Liver (tissue), 9 donors: Measurements from ENCODE around the gene SORCS2. TPM values are rescaled to one million over a fixed set of nuclear protein-coding genes. Genes with fewer than 3 reads are reported as not detected.

Experiments used
- DNase-seq: peaks from one replicate; pipeline ENCODE4 v3.0.0-alpha.2; 2017; ENCODE audit warnings: low spot score
- H3K27ac ChIP-seq, 2 donors: one replicate each; pipeline ENCODE4 v1.7.0; 2013; ENCODE audit warnings: inconsistent platforms in 2 of 2, low read length in 2 of 2, control low read depth in 1 of 2, low read depth in 1 of 2, mild to moderate bottlenecking in 1 of 2
- H3K27me3 ChIP-seq, 4 donors: one replicate each; pipeline versions ENCODE4 v1.6.1 to v1.7.0; 2013; ENCODE audit warnings: low read length in 3 of 4, inconsistent platforms in 1 of 4, mild to moderate bottlenecking in 1 of 4, moderate library complexity in 1 of 4; ENCODE audit not compliant: control insufficient read depth in 4 of 4, insufficient read depth in 4 of 4
- H3K36me3 ChIP-seq, 4 donors: one replicate each; pipeline versions ENCODE4 v1.6.1 to v1.7.0; 2013; ENCODE audit warnings: low read length in 3 of 4, mild to moderate bottlenecking in 3 of 4, low read depth in 1 of 4, moderate library complexity in 1 of 4; ENCODE audit not compliant: control insufficient read depth in 4 of 4, insufficient read depth in 3 of 4
- H3K4me1 ChIP-seq, 4 donors: one replicate each; pipeline versions ENCODE4 v1.6.1 to v1.7.0; 2013; ENCODE audit warnings: low read length in 3 of 4, mild to moderate bottlenecking in 3 of 4, moderate library complexity in 1 of 4; ENCODE audit not compliant: control insufficient read depth in 4 of 4, insufficient read depth in 4 of 4
- H3K4me3 ChIP-seq, 3 donors: one replicate each; pipeline versions ENCODE4 v1.6.1 to v1.7.0; 2013; ENCODE audit warnings: low read length in 3 of 3, control low read depth in 1 of 3, low read depth in 1 of 3, mild to moderate bottlenecking in 1 of 3
- H3K9ac ChIP-seq, 2 donors: one replicate each; pipeline ENCODE4 v1.7.0; 2013; ENCODE audit warnings: low read length in 2 of 2, mild to moderate bottlenecking in 2 of 2, moderate library complexity in 2 of 2, control low read depth in 1 of 2, low read depth in 1 of 2
- H3K9me3 ChIP-seq, 4 donors: one replicate each; pipeline versions ENCODE4 v1.6.1 to v1.7.0; 2013; ENCODE audit warnings: low read length in 3 of 4; ENCODE audit not compliant: control insufficient read depth in 4 of 4
- CTCF ChIP-seq: fragments of 150-350 bp; IDR thresholded peaks from 2 replicates; pipeline ENCODE4 v1.5.1; 2017; ENCODE audit warnings: improper control_type of control experiment, low read depth, low read length; ENCODE audit not compliant: missing input control
- EGR1 ChIP-seq, 2 donors: IDR thresholded peaks; 2 replicates each; pipeline ENCODE4 v1.6.1; 2016 to 2018; ENCODE audit warnings: antibody characterized with exemption in 2 of 2, low read depth in 2 of 2
- FOXA1 ChIP-seq: IDR thresholded peaks from 2 replicates; pipeline ENCODE4 v1.6.1; 2016; ENCODE audit warnings: antibody characterized with exemption
- FOXA2 ChIP-seq: IDR thresholded peaks from 2 replicates; pipeline ENCODE4 v1.6.1; 2016; ENCODE audit warnings: antibody characterized with exemption
- GABPA ChIP-seq, 2 donors: IDR thresholded peaks in 1 of 2; conservative IDR thresholded peaks in 1 of 2; 2 replicates each; pipeline ENCODE4 v1.6.1; 2016; ENCODE audit warnings: antibody characterized with exemption in 2 of 2, mild to moderate bottlenecking in 1 of 2, moderate library complexity in 1 of 2
- HNF4A ChIP-seq, 2 donors: conservative IDR thresholded peaks; 2 replicates each; pipeline ENCODE4 v1.6.1; 2016; ENCODE audit warnings: antibody characterized with exemption in 2 of 2, mild to moderate bottlenecking in 2 of 2
- HNF4G ChIP-seq: IDR thresholded peaks from 2 replicates; pipeline ENCODE4 v1.6.1; 2016; ENCODE audit warnings: antibody characterized with exemption
- JUND ChIP-seq, 2 donors: IDR thresholded peaks; 2 replicates each; pipeline ENCODE4 v1.6.1; 2016; ENCODE audit warnings: antibody characterized with exemption in 2 of 2
- MAX ChIP-seq: IDR thresholded peaks from 2 replicates; pipeline ENCODE4 v1.6.1; 2016; ENCODE audit warnings: antibody characterized with exemption
- NR2F2 ChIP-seq: IDR thresholded peaks from 2 replicates; pipeline ENCODE4 v1.6.1; 2016; ENCODE audit warnings: antibody characterized with exemption
- RAD21 ChIP-seq, 2 donors: IDR thresholded peaks; 2 replicates each; pipeline ENCODE4 v1.6.1; 2016; ENCODE audit warnings: antibody characterized with exemption in 2 of 2, mild to moderate bottlenecking in 2 of 2
- RXRA ChIP-seq, 2 donors: IDR thresholded peaks; 2 replicates each; pipeline ENCODE4 v1.6.1; 2017 to 2018; ENCODE audit warnings: antibody characterized with exemption in 2 of 2, mild to moderate bottlenecking in 1 of 2
- SP1 ChIP-seq: IDR thresholded peaks from 2 replicates; pipeline ENCODE4 v1.6.1; 2018; ENCODE audit warnings: antibody characterized with exemption, mild to moderate bottlenecking
- YY1 ChIP-seq: IDR thresholded peaks from 2 replicates; pipeline ENCODE4 v1.6.1; 2016; ENCODE audit warnings: antibody characterized with exemption, mild to moderate bottlenecking
- WGBS: extraction: QIAGEN DNeasy Blood & Tissue Kit; methylation state at CpG from one replicate; pipeline ENCODE4 v1.1.7; 2013; 5-methylcytosine and 5-hydroxymethylcytosine counted together
- polyA plus RNA-seq, 2 donors: library from polyadenylated mRNA; stranded (reverse) in 1 of 2; unstranded in 1 of 2; fragments of 200-250 nt in 1 of 2; fragments of >200 nt in 1 of 2; fragmentation: Nextera tagmentation in 1 of 2; extraction: Ambion mirVana in 1 of 2; gene quantifications; one replicate each; pipeline versions ENCODE4 v1.2.1 to v1.2.3, GENCODE V29; 2013 to 2015
- total RNA-seq, 2 donors: library from RNA; depleted of rRNA; stranded (reverse); fragments of >200 nt; gene quantifications; one replicate each; pipeline ENCODE4 v1.2.3, GENCODE V29; 2014
- TF ChIP-seq, protein P1 (sequence below): IDR thresholded peaks from 2 replicates; pipeline ENCODE4 v1.6.1; 2016; ENCODE audit warnings: antibody characterized with exemption
- TF ChIP-seq, protein P2 (sequence below): IDR thresholded peaks from 2 replicates; pipeline ENCODE4 v1.6.1; 2016; ENCODE audit warnings: antibody characterized with exemption, mild to moderate bottlenecking
- donor health status: healthy.
- donor health status: healthy.
- donor health status: healthy.
- donor health status: healthy.
- donor health status: healthy.

The SORCS2 gene
- total RNA-seq = 1 to 10 TPM; 1.3 to 1.4 TPM
- under 1 TPM; 0.10 to 0.50 TPM for polyA plus RNA-seq

DNA sequence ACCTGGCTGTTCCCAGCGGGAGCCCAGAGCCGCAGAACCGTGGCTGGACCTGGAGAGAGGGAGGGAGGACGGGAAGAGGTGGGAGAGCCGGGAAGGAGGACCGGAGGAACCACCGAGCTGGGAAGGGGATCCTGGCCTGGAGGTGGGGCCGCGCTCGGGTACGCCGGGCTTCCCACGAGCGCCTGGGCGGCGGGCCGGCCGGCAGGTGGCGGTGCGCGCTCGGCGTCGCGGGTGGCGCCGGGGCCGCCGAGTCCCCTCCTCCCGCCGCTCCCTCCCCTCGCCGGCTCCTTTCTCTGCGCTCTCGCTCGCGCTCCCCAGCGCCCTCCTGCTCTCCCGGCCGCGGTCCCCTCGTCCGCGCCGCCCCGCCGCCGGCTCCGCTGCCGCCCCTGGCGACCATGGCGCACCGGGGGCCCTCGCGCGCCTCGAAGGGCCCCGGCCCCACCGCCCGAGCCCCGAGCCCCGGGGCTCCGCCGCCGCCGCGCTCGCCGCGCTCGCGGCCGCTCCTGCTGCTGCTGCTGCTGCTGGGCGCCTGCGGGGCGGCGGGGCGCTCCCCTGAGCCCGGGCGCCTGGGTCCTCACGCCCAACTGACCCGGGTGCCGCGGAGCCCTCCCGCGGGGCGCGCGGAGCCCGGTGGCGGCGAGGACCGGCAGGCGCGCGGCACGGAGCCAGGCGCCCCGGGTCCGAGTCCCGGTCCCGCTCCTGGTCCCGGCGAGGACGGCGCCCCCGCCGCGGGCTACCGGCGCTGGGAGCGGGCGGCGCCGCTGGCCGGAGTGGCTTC is at the start of gene SORCS2:
Gene SORCS2, plus strand, starts transcription at position 287 of the 778 bp plus-strand sequence.
- peaks cover 6 to 21% (median 16%) of the 10 kb centered on the region in 4 donors for H3K4me1 ChIP-seq
- H3K36me3 ChIP-seq = no peaks in the 10 kb centered on the region
- no peak within 1 kb of the TSS for H3K27ac ChIP-seq
- WGBS = 2% methylated on average over 116 of the region's 116 CpGs
- DNase-seq = peak; percentile 65
- peak within 1 kb of the TSS in 1 of 2 donors; percentile 22 for H3K9ac ChIP-seq
- H3K9me3 ChIP-seq = no peaks in the 10 kb centered on the region
- TF ChIP-seq SP1 (no peak), HNF4A (conservative IDR thresholded peaks at IDR 0.05) (no peak), MAX (no peak), FOXA2 (no peak), HNF4G (no peak), JUND (IDR thresholded peaks at IDR 0.05) (no peak), EGR1 (IDR thresholded peaks at IDR 0.05; ENCODE audit: low read depth in 2 of 2) (no peak), RXRA (IDR thresholded peaks at IDR 0.05) (no peak), RAD21 (IDR thresholded peaks at IDR 0.05) (peak in 1 of 2 donors; percentile 42), YY1 (no peak), GABPA (IDR thresholded peaks at IDR 0.05 in 1 of 2, conservative IDR thresholded peaks at IDR 0.05 in 1 of 2) (no peak), NR2F2 (no peak), FOXA1 (no peak), CTCF (peak; percentile 79)
- TF ChIP-seq, protein P1, sequence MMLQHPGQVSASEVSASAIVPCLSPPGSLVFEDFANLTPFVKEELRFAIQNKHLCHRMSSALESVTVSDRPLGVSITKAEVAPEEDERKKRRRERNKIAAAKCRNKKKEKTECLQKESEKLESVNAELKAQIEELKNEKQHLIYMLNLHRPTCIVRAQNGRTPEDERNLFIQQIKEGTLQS = no peak
- TF ChIP-seq, protein P2, sequence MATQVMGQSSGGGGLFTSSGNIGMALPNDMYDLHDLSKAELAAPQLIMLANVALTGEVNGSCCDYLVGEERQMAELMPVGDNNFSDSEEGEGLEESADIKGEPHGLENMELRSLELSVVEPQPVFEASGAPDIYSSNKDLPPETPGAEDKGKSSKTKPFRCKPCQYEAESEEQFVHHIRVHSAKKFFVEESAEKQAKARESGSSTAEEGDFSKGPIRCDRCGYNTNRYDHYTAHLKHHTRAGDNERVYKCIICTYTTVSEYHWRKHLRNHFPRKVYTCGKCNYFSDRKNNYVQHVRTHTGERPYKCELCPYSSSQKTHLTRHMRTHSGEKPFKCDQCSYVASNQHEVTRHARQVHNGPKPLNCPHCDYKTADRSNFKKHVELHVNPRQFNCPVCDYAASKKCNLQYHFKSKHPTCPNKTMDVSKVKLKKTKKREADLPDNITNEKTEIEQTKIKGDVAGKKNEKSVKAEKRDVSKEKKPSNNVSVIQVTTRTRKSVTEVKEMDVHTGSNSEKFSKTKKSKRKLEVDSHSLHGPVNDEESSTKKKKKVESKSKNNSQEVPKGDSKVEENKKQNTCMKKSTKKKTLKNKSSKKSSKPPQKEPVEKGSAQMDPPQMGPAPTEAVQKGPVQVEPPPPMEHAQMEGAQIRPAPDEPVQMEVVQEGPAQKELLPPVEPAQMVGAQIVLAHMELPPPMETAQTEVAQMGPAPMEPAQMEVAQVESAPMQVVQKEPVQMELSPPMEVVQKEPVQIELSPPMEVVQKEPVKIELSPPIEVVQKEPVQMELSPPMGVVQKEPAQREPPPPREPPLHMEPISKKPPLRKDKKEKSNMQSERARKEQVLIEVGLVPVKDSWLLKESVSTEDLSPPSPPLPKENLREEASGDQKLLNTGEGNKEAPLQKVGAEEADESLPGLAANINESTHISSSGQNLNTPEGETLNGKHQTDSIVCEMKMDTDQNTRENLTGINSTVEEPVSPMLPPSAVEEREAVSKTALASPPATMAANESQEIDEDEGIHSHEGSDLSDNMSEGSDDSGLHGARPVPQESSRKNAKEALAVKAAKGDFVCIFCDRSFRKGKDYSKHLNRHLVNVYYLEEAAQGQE = no peak
- peak within 1 kb of the TSS; percentile 46 to 77 (median 71) for H3K4me3 ChIP-seq
- peaks cover 0 to 11% (median 1%) of the 10 kb centered on the region in 4 donors for H3K27me3 ChIP-seq
